WERI-Rb-1 (cell line): Measurements from ENCODE around the gene VRK2.

ENCODE experiments used
- DNase-seq: peaks from one replicate; pipeline ENCODE4 v3.0.0-alpha.2; 2020
- H3K27ac ChIP-seq: fragments of 250-450 bp; sonication (Bioruptor Pico); 2 replicates; pipeline ENCODE4 v1.5.1; 2020; ENCODE audit warnings: mild to moderate bottlenecking, moderate library complexity
- H3K27me3 ChIP-seq: fragments of 250-450 bp; sonication (Bioruptor Pico); 2 replicates; pipeline ENCODE4 v1.5.1; 2021; ENCODE audit warnings: mild to moderate bottlenecking, low read depth, moderate library complexity; ENCODE audit not compliant: insufficient read depth, severe bottlenecking
- H3K36me3 ChIP-seq: fragments of 250-450 bp; sonication (Bioruptor Pico); 2 replicates; pipeline ENCODE4 v1.5.1; 2020; ENCODE audit warnings: mild to moderate bottlenecking, moderate library complexity
- H3K4me3 ChIP-seq: 2 replicates; pipeline ENCODE4 v1.5.1; 2011; ENCODE audit warnings: low read depth, mild to moderate bottlenecking, control low read depth, low read length
- H3K9me3 ChIP-seq: fragments of 250-450 bp; sonication (Bioruptor Pico); 2 replicates; pipeline ENCODE4 v1.5.1; 2021; ENCODE audit warnings: mild to moderate bottlenecking, moderate library complexity; ENCODE audit not compliant: severe bottlenecking
- TF ChIP-seq, protein P1 (sequence below): IDR thresholded peaks from 2 replicates; pipeline ENCODE4 v1.5.1; 2011; ENCODE audit warnings: low read depth, mild to moderate bottlenecking, control low read depth, inconsistent platforms, low read length

The VRK2 gene

GRCh38 chr2:58033530-58033929 lies 13.1 kb upstream of the VRK2 start:
- no peak overlapping the region for H3K4me3 ChIP-seq
- no peaks in the 10 kb centered on the region for H3K27me3 ChIP-seq
- TF ChIP-seq, protein P1, sequence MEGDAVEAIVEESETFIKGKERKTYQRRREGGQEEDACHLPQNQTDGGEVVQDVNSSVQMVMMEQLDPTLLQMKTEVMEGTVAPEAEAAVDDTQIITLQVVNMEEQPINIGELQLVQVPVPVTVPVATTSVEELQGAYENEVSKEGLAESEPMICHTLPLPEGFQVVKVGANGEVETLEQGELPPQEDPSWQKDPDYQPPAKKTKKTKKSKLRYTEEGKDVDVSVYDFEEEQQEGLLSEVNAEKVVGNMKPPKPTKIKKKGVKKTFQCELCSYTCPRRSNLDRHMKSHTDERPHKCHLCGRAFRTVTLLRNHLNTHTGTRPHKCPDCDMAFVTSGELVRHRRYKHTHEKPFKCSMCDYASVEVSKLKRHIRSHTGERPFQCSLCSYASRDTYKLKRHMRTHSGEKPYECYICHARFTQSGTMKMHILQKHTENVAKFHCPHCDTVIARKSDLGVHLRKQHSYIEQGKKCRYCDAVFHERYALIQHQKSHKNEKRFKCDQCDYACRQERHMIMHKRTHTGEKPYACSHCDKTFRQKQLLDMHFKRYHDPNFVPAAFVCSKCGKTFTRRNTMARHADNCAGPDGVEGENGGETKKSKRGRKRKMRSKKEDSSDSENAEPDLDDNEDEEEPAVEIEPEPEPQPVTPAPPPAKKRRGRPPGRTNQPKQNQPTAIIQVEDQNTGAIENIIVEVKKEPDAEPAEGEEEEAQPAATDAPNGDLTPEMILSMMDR = no peak
- H3K27ac ChIP-seq = no peak overlapping the region
- no peak for DNase-seq
- H3K36me3 ChIP-seq = no peaks in the 10 kb centered on the region
- H3K9me3 ChIP-seq = no peaks in the 10 kb centered on the region

- Histone ChIP-seq H3K27ac (no peak overlapping the region), H3K9me3 (no peaks in the 10 kb centered on the region), H3K27me3 (no peaks in the 10 kb centered on the region), H3K36me3 (no peaks in the 10 kb centered on the region), H3K4me3 (no peak overlapping the region)
- DNase-seq = no peak
- TF ChIP-seq, protein P1 = no peak
Observed at GRCh38 chr2:58035352-58035751, 11.3 kb upstream of the VRK2 start.

- no peak for DNase-seq
- Histone ChIP-seq H3K4me3 (no peak overlapping the region), H3K36me3 (no peaks in the 10 kb centered on the region), H3K27me3 (no peaks in the 10 kb centered on the region), H3K9me3 (no peaks in the 10 kb centered on the region), H3K27ac (no peak overlapping the region)
- TF ChIP-seq, protein P1 = no peak
Observed at GRCh38 chr2:58039170-58039611, 7.4 kb upstream of the VRK2 start.

- Histone ChIP-seq H3K9me3 (peaks cover 2% of the 10 kb centered on the region), H3K27ac (no peak overlapping the region), H3K36me3 (no peaks in the 10 kb centered on the region), H3K27me3 (no peaks in the 10 kb centered on the region), H3K4me3 (no peak overlapping the region)
- DNase-seq = no peak
- TF ChIP-seq, protein P1 = no peak
Observed at GRCh38 chr2:58042486-58042970, 4.1 kb upstream of the VRK2 start.

- H3K36me3 ChIP-seq = no peaks in the 10 kb centered on the region
- TF ChIP-seq, protein P1 = no peak
- no peak overlapping the region for H3K27ac ChIP-seq
- H3K4me3 ChIP-seq = no peak overlapping the region
- DNase-seq = no peak
- no peaks in the 10 kb centered on the region for H3K27me3 ChIP-seq
- H3K9me3 ChIP-seq = peaks cover 2% of the 10 kb centered on the region
Observed at GRCh38 chr2:58044145-58044544, 2.5 kb upstream of the VRK2 start.

- Histone ChIP-seq H3K4me3 (no peak overlapping the region), H3K36me3 (no peaks in the 10 kb centered on the region), H3K9me3 (peaks cover 2% of the 10 kb centered on the region), H3K27me3 (no peaks in the 10 kb centered on the region), H3K27ac (no peak overlapping the region)
- DNase-seq = no peak
- TF ChIP-seq, protein P1 = no peak
Observed at GRCh38 chr2:58045580-58046334, 849 bp upstream of the VRK2 start.
